GM19324 (cell line): ENCODE results near the gene PARD3B.

ENCODE experiments used
- ATAC-seq: cut with Tn5 transposase; IDR thresholded peaks from one replicate; pipeline ENCODE4 v1.9.1; 2021; ENCODE audit warnings: mild to moderate bottlenecking, moderate library complexity; ENCODE audit not compliant: unreplicated experiment, low FRiP score

The PARD3B gene

DNA sequence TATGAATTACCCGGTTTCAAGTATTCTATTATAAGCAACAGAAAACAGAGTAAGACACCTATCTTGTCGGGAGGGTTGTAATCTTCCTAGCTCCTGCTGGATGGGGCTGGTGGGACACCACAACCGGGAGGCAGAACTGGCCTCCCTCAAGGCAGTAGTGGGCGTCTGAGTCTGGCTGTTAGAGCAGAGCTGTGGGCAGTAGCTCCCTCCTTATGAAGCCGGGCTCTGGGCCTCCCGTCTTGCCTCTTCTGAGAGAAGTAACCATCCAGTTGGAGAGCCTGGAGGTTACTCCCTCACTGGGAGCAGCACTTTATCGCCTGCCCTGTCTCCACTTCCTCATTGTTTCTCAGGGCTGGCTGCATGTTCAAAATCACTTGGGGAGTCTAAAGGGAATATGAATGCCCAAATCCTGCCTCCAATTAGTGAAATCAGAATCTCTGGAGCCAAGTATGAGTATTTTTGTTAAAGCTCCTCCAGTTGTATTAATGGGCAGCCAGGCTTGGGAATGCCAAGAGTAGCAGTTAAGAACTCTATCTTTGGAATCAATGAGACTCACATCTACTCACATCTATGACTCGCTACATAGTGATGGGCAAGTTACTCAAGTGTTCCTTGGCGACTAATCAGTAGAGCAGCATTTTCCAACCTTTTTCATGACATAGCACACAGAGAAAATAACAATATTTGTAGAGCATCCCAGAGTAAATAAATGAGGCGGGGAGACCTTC lies 1109.8 kb downstream of the PARD3B start:
- no peak for ATAC-seq

DNA sequence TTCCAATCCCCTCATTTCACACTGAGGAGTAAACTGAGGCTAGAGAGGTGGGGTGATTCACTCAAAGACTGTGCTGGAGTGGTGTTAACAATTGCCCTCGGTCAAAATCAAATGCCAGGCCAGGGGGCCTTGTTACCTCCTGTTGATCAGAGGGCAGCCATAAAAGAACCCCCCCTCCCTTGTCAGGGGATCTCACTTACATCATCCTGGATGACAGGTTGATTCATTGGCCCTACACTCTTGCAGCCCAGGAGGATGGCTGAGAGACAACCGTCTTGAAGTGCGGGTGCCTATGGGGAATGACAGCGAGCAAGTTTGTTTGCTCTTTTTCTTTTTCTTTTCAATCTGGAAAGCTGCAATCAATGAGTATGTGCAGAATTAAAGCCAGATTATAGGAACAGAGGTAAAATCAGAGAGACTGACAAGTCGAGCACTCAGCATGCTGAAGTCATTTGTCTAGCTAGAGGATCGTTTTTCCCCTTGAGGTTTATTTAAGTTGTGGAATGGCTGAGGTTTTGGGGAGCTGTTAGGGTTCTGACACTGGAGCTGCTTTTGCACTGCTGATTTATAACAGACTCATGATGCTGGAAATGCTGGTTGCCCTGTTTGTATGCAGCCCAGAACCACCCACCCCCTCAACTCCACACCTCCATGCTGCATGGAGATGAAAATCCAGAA lies 1110.6 kb downstream of the PARD3B start:
- ATAC-seq: no peak

DNA sequence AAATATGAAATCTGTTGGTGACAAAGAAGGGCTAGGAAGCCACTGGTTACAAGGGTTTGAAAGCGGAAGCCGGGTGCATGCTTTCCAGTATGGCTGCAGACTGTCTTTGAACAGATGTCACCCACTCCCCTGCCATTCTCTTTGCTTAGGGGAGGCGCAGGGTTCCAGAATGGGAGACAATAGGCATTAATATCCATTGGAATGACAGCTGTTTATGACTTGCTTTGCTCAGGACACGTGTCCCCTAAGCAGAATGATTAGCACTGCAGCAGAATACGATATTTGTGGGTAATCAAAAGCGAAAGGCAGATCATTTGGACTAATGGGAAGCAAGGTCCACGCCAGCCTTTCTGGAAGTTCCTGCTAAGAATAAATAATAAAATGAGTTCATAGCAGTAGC lies 1111.2 kb downstream of the PARD3B start:
- no peak for ATAC-seq

DNA sequence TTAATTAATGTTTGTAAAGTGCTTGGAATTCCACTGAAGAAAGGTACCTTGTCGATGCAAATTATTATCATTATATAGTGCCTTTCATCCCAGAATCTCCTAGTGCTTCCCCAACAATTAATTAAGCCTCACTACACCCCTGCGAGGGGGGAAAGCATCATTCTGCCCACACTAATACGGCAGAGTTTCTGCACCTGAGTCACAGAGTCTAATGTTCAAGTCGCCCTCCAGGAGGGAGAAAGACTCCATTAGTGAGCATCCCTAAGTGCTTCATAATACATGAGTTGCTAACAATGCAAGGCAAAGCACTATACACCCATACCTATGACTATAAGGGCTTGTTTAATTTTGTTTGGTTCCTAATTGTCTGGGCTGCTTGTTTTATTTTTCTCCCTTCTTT lies 1111.7 kb downstream of the PARD3B start:
- no peak for ATAC-seq

DNA sequence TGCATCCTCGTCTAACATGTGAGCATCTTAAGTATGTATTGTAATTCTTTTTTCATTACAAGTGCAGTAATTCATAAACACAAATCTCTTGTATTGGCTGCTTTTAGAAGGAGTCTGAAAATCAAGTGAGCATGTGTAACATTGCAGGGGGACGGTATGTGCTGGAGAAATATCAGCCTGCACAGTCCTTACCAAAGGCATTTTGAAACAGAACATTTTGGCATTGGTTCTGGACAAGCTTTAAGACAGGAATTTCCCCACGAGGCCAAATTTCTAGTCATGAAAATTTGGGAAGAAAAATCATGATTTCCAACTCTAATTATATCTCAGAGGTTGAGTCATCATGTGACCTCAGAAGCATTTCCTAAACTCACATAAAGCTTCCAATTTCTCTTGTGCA lies 1112.3 kb downstream of the PARD3B start:
- ATAC-seq: no peak

DNA sequence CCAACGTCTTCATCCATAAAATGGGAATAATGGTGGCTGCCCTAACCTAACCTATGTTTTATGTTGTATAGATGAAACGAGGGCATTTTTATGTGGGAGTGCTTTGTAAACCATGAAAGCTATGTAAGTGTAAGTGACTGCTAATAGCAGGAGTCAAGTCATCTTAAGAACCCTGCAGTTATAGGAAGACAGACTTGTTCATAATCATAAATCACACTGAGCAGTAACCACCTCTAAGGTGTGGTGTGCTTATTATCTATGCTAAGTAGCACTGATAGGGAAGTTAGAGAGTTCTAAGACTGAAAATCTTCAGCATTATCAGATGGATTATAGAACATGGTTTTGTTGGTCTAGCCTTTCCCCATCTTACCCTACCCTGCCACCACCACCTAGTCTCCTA lies 1112.8 kb downstream of the PARD3B start:
- no peak for ATAC-seq

DNA sequence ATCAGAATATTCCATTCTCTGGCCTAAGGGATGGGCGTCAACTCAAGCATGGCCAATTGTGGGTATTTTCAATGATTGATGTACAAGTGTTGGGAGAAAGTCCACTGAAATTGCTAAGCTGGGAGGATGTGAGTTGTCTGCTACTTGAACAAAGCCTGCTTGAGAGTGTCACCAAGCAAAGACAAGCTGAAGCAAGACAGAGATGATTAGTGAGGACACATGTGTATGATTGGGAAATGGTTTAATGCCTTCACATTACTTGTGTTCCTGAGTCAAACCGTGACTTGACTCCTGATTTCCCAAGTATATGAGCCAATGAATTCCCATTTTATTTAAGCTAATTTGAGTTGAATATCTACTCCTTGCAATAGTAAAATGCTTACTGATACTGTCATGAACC lies 1113.3 kb downstream of the PARD3B start:
- ATAC-seq: no peak

DNA sequence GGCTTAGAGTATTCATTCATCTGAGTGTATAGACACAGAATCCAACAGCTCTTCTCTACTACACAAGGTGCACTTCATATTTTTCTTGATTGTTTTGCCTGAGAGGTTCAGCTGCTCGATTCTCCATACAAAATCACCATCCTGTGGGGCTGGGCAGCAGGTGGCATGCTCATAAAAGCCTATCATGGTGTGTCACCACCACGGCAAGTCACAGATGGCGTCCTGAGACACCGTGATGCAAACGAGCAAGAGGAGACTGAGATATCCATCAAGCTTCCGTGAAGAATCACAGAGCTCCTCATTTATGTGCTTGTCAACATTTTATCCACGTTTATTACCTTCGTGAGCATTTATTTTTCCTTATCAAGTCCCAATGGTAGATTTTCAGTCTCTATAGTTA lies 1114.6 kb downstream of the PARD3B start:
- ATAC-seq: no peak

DNA sequence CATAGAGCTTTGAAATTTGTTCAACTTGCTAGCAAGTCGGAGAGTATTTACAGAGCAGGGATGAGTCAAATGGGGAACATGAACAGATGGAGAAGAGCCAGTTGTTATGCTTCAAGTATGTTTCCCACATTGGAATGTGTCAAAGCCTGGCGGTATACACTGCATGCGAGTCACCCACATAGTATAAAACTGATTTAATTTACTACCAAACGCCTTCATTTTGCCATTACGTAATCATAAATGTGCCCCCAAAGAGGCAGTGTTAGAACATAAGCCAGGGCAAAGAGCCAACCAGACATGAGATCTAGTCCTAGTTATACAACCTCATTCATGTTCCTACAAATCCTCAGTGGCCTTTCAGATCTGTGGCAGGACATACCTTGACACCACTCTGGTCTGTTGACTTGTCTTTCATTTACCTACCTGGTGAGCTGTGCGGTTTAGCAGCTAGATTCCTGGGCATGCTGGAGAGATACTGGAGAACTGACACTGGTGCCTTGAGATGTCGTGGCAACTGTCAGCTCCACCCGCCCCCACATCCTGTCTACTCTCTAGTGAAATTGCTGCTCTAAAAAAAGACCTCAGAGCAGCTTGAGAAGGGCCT lies 1115.3 kb downstream of the PARD3B start:
- ATAC-seq: no peak

DNA sequence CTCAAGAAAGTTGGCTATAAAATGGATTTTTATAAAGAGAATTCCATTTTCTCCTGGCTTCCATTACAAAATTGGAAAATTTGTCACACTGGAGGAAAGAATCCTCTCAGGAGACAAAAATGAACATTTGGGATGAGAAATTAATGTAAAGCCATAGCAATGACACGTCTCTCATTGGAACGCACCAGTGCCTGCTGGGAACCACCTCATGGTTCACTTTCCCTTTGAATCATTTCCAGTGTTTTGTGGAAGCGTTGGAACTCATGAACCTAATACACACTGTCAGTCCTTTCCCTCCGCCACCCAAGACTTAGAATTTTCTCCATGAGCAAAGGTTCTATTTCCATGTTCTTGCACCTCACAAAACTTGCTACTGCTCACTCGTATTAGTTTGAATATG lies 1116.0 kb downstream of the PARD3B start:
- no peak for ATAC-seq

DNA sequence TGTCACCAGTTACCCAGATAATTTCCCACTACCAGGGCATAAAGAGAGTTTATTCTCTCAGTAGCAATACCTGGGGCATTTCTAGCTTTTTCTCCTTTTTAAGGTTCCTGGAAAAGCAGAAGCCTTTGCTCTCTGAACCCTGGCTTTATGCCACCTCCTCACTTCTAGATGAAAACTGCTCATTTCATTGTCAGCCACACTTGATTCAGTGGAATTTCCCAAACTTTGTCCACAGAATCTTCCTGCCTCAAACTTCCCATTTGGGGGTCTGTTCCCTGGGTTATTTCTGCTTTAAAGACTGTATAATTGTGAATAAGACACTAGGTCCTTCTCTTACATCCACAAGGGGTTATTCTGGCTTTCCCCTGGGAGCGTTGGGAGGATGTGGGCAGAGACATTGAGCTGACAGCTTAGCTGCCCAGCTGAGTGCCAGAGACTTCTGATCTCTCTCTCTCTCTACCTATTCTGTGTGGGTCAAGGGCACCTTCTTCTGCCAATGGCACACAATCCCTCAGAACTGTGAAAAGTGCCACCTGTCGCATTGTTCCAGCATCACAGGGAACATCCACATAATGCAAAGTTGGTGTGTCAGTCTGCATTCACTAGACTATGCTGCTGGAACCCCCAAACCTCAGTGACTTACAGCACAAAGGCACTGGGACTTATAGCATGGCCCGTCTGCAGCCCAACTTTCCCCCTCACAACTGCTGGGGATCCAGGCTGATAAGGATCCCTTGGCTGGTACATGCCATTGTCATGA lies 1117.1 kb downstream of the PARD3B start:
- ATAC-seq: no peak

DNA sequence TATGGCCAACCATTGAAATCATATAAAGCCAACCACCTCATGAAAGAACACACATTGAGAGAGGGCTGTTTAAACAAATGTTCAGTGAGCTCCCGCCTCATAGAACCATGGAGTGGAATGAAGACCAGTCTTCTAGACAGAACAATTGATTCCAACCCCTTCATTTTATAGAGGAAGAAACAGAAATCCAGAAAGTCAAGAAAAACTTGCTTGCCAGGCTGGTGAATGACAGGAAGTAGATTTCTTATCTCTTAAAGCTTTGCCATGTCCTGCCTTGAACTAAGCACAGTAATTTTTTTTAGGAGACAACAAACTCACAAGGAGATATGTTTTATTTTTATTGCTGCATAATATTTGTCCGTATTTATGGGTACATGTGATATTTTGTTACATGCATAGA lies 1120.5 kb downstream of the PARD3B start:
- no peak for ATAC-seq
